Suprapubic skin (tissue), 3 donors: ENCODE data around the gene TBC1D22A.

Source experiments
- EP300 ChIP-seq: sonication (generic); formaldehyde crosslinking; IDR thresholded peaks from one replicate; pipeline ENCODE4 v1.6.1; 2017; ENCODE audit warnings: antibody characterized with exemption
- TF ChIP-seq, protein P1 (sequence below), 2 donors: fragments of 200-600 bp in 1 of 2; fragments of 450-650 bp in 1 of 2; sonication (generic) in 1 of 2; IDR thresholded peaks; one replicate each; pipeline ENCODE4 v1.5.1; 2016 to 2019; ENCODE audit warnings: antibody characterized with exemption in 2 of 2, mild to moderate bottlenecking in 1 of 2, moderate library complexity in 1 of 2

DNA sequence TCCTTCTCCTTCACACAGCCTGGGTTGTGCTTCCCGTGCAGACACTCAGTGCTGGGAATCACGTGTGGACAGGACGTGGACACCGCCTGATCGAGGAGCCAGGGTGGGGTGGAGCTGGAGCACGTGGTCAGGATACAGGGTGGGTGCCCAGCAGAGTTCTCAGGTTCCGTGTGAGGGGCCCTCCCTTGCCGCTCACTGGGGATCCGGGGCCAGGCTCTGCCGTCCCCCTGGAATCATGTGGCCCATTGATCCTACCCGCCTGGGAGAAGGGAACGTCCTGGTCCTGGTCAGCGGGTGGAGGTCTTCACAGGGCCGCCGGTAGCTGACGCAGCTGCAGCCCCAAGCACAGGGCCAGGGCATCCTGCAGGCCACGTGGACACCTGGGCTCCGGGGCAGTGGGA is 397.7 kb downstream of the TBC1D22A start:
- no peak for TF ChIP-seq EP300
- TF ChIP-seq, protein P1, sequence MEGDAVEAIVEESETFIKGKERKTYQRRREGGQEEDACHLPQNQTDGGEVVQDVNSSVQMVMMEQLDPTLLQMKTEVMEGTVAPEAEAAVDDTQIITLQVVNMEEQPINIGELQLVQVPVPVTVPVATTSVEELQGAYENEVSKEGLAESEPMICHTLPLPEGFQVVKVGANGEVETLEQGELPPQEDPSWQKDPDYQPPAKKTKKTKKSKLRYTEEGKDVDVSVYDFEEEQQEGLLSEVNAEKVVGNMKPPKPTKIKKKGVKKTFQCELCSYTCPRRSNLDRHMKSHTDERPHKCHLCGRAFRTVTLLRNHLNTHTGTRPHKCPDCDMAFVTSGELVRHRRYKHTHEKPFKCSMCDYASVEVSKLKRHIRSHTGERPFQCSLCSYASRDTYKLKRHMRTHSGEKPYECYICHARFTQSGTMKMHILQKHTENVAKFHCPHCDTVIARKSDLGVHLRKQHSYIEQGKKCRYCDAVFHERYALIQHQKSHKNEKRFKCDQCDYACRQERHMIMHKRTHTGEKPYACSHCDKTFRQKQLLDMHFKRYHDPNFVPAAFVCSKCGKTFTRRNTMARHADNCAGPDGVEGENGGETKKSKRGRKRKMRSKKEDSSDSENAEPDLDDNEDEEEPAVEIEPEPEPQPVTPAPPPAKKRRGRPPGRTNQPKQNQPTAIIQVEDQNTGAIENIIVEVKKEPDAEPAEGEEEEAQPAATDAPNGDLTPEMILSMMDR (IDR thresholded peaks at IDR 0.05): no peak
